ENCODE results near the gene ST6GAL2. TPM values are rescaled to one million over a fixed set of nuclear protein-coding genes. Genes with fewer than 3 reads are reported as not detected.
A peak's percentile ranks its signal among the peaks of the same experiment; 100 is the strongest.

ST6GAL2 gene
- total RNA-seq, 2 donors from 2014 or later, result 0.52 TPM; not detected in 1

DNA sequence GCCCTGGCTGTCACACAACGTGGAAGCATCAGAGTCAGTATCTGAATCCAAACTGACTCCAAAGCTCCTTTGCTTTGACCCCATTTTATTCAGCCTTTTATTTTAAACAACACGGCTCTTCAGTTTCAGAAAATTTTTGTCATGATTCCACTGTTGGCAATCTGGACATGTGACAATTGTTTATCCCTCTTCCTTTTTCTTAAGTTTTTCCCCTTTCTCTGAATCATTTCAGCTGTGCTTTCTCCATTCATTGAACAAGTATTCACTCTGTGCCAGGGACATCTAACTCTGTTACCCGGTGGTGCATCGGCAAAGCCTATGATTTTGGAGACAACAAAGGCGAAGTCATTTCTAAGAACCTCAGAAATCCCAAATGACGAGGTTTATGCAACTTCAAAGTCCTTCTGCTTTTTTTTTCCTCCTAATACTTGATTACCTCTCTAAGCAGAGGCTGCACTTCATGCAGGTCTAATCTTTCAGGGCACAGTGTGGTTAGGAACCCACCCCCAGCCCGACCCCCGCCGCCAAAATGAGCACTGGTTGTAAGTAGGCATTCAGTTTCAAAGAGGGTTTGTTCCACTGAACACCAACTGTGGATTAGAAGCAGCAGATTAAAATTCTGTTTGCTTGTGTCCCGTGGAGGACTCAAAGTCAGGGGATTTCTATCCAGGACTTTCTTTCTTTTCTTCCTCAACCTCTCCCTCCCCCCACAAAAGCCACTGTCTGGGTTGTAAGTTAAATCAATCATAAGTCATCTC, 18.6 kb downstream of the ST6GAL2 start:
- no peak for ATAC-seq
- no peaks in the 10 kb centered on the region for H3K4me1 ChIP-seq
- H3K4me3 ChIP-seq, result no peak overlapping the region
- no peak overlapping the region for H3K27ac ChIP-seq
- TF ChIP-seq CTCF (IDR thresholded peaks at IDR 0.05) (no peak), POLR2A (IDR thresholded peaks at IDR 0.05) (no peak)
- WGBS, 2 donors, result 56% methylated on average over 10 of the region's 10 CpGs
- intact Hi-C loops (cut with DNase I), result no loop called here
- H3K27me3 ChIP-seq, result no peaks in the 10 kb centered on the region
- H3K36me3 ChIP-seq (replicated peaks in 1 of 2; ENCODE audit: insufficient read depth in 1 of 2, low read depth in 2 of 2), result no peaks in the 10 kb centered on the region
- DNase-seq, result no peak
- H3K9me3 ChIP-seq, result no peaks in the 10 kb centered on the region

- intact Hi-C loops (cut with DNase I), result no loop called here
- WGBS, 2 donors, result 32 to 55% methylated on average over 3 of the region's 3 CpGs
- Histone ChIP-seq H3K4me3 (no peak overlapping the region), H3K36me3 (replicated peaks in 1 of 2; ENCODE audit: insufficient read depth in 1 of 2, low read depth in 2 of 2) (no peaks in the 10 kb centered on the region), H3K27me3 (no peaks in the 10 kb centered on the region), H3K4me1 (no peaks in the 10 kb centered on the region), H3K27ac (no peak overlapping the region), H3K9me3 (no peaks in the 10 kb centered on the region)
- ATAC-seq (no peak), DNase-seq (no peak)
- no peak for TF ChIP-seq CTCF (IDR thresholded peaks at IDR 0.05)
- TF ChIP-seq POLR2A (IDR thresholded peaks at IDR 0.05), result no peak
These were observed 19.3 kb downstream of the ST6GAL2 start for GRCh38 chr2:106866641-106867040.

DNA sequence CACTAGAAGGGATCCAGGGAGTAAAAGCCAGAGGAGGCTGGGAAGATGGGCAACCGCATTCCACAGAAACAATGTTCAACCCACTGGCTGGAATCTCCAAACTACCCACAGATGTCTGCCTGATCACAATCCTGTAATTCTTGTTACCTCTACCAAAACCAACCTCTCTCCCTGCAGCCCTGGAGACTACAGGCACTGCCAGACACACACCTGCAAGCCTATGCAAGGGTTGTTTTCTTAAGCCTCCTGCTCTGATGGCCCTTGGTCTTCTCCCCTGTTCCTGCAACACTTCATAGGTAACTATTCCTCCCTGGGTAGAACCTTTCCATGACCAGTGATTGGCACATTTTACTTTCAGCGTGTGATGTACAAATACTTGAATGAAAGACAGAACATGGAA, 21.9 kb downstream of the ST6GAL2 start:
- intact Hi-C loops (cut with DNase I), result no loop called here
- WGBS, 2 donors, result 82% methylated on average over 2 of the region's 2 CpGs
- Histone ChIP-seq H3K27me3 (no peaks in the 10 kb centered on the region), H3K9me3 (no peaks in the 10 kb centered on the region), H3K4me3 (no peak overlapping the region), H3K27ac (no peak overlapping the region), H3K4me1 (no peaks in the 10 kb centered on the region), H3K36me3 (replicated peaks in 1 of 2; ENCODE audit: insufficient read depth in 1 of 2, low read depth in 2 of 2) (no peaks in the 10 kb centered on the region)
- TF ChIP-seq POLR2A (IDR thresholded peaks at IDR 0.05) (no peak), CTCF (IDR thresholded peaks at IDR 0.05) (no peak)
- DNase-seq (no peak), ATAC-seq (no peak)

GRCh38 chr2:106863387-106863786, 22.6 kb downstream of the ST6GAL2 start:
- DNase-seq (no peak), ATAC-seq (no peak)
- no peaks in the 10 kb centered on the region for H3K36me3 ChIP-seq (replicated peaks in 1 of 2; ENCODE audit: insufficient read depth in 1 of 2, low read depth in 2 of 2)
- TF ChIP-seq CTCF (IDR thresholded peaks at IDR 0.05) (peak in 2 of 7 experiments; percentile 4 to 9), POLR2A (IDR thresholded peaks at IDR 0.05) (no peak)
- H3K9me3 ChIP-seq, result peaks cover 0 to 4% (median 0%) of the 10 kb centered on the region in 3 donors
- H3K4me3 ChIP-seq, result no peak overlapping the region
- no peak overlapping the region for H3K27ac ChIP-seq
- intact Hi-C loops (cut with DNase I), result no loop called here
- no peaks in the 10 kb centered on the region for H3K4me1 ChIP-seq
- 28 to 39% methylated on average over 6 to 8 of the region's 8 CpGs for WGBS, 2 donors
- H3K27me3 ChIP-seq, result no peaks in the 10 kb centered on the region

- 69 to 75% methylated on average over 4 of the region's 4 CpGs for WGBS, 2 donors
- Histone ChIP-seq H3K27ac (no peak overlapping the region), H3K27me3 (no peaks in the 10 kb centered on the region), H3K9me3 (peaks cover 0 to 4% (median 0%) of the 10 kb centered on the region in 3 donors), H3K4me3 (no peak overlapping the region), H3K4me1 (no peaks in the 10 kb centered on the region), H3K36me3 (replicated peaks in 1 of 2; ENCODE audit: insufficient read depth in 1 of 2, low read depth in 2 of 2) (no peaks in the 10 kb centered on the region)
- TF ChIP-seq POLR2A (IDR thresholded peaks at IDR 0.05), result no peak
- TF ChIP-seq CTCF (IDR thresholded peaks at IDR 0.05), result no peak
- intact Hi-C loops (cut with DNase I), result no loop called here
- no peak for DNase-seq
- ATAC-seq, result no peak
These were observed 26.5 kb downstream of the ST6GAL2 start for GRCh38 chr2:106859498-106859897.

Measured in body of pancreas (tissue), 4 donors.